Upper lobe of left lung (tissue), 4 donors: Measurements from ENCODE around the gene SLC17A2.

Experiments
- EP300 ChIP-seq, 4 donors: sonication (generic); formaldehyde crosslinking; IDR thresholded peaks; one replicate each; pipeline ENCODE4 v1.5.1; 2017; ENCODE audit warnings: antibody characterized with exemption in 4 of 4, control low read depth in 2 of 4
- TF ChIP-seq, protein P1 (sequence below), 6 experiments: fragments of 450-650 bp in 4 of 6; fragments of 200-600 bp in 2 of 6; sonication (generic) in 2 of 6; IDR thresholded peaks; one replicate each; pipeline ENCODE4 v1.5.1; 2016 to 2019; ENCODE audit warnings: antibody characterized with exemption in 6 of 6

DNA sequence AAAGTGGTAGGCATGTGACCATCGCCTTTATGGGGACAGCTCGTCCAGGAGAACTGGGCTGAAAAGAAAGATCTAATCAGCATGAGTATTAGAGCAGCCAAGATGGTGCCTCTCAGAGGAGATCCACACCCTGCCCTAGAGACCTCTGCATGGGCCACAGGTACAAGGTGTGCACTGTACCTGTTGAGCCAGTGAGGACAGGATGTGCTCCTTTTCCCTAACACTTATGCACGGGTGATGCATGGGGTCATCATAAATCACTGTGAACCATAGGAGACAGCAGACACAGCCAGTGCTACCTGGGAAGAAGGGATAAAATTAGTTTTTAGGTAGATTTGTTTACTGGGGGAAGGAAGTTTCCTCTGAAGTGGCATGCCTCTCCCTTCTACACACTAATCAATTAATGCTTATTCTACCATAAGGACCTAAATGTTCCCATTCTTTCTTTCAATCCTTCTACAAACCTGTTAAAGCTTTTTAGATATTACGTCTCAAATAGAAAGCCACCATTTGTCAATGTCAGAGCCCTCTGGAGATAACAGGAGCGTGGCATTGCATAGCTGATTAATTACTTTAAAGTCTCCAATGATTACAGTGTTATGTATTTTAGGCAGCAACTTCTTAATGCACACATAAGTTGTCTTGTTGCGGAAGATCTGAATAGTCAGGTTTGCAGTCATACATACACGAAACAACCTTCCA is 13.6 kb downstream of the SLC17A2 start:
- no peak for TF ChIP-seq EP300 (IDR thresholded peaks at IDR 0.05)
- TF ChIP-seq, protein P1, sequence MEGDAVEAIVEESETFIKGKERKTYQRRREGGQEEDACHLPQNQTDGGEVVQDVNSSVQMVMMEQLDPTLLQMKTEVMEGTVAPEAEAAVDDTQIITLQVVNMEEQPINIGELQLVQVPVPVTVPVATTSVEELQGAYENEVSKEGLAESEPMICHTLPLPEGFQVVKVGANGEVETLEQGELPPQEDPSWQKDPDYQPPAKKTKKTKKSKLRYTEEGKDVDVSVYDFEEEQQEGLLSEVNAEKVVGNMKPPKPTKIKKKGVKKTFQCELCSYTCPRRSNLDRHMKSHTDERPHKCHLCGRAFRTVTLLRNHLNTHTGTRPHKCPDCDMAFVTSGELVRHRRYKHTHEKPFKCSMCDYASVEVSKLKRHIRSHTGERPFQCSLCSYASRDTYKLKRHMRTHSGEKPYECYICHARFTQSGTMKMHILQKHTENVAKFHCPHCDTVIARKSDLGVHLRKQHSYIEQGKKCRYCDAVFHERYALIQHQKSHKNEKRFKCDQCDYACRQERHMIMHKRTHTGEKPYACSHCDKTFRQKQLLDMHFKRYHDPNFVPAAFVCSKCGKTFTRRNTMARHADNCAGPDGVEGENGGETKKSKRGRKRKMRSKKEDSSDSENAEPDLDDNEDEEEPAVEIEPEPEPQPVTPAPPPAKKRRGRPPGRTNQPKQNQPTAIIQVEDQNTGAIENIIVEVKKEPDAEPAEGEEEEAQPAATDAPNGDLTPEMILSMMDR (IDR thresholded peaks at IDR 0.05) = no peak
